Cardiac muscle cell (in vitro differentiated cells and primary cell): ENCODE measurements around the gene AADAC. TPM values are rescaled to one million over a fixed set of nuclear protein-coding genes. Genes with fewer than 3 reads are reported as not detected.
"Not testable (repeated sequence)": the region's sequence is repeated elsewhere in the genome, so short reads cannot be mapped to it uniquely, and the experiment has no call there.

Experiments used
- DNase-seq, 2 donors: peaks; one replicate each; pipeline versions ENCODE4 v3.0.0 to v3.0.0-alpha.2; 2010 to 2017; ENCODE audit warnings: low read depth in 1 of 2, low spot score in 1 of 2
- H3K27ac ChIP-seq: fragments of 200-600 bp; sonication (generic); 2 replicates; pipeline ENCODE4 v1.5.1; 2016
- H3K27me3 ChIP-seq: fragments of 200-600 bp; sonication (generic); 2 replicates; pipeline ENCODE4 v1.6.0; 2016; ENCODE audit warnings: control low read depth
- H3K36me3 ChIP-seq: fragments of 200-600 bp; sonication (generic); 2 replicates; pipeline ENCODE4 v1.5.1; 2016; ENCODE audit warnings: control low read depth
- H3K4me1 ChIP-seq: fragments of 200-600 bp; sonication (generic); 2 replicates; pipeline ENCODE4 v1.8.1; 2017; ENCODE audit warnings: low read depth, mild to moderate bottlenecking, mixed run types
- H3K4me3 ChIP-seq: fragments of 200-600 bp; sonication (generic); 2 replicates; pipeline ENCODE4 v1.5.1; 2016; ENCODE audit warnings: mild to moderate bottlenecking
- H3K9me3 ChIP-seq: fragments of 200-600 bp; sonication (generic); 2 replicates; pipeline ENCODE4 v1.5.1; 2017; ENCODE audit warnings: low read depth, mild to moderate bottlenecking, control low read depth
- CTCF ChIP-seq: IDR thresholded peaks from 2 replicates; pipeline ENCODE4 v1.5.1; 2012; ENCODE audit warnings: low read depth, mild to moderate bottlenecking, low read length
- polyA plus RNA-seq: library from polyadenylated mRNA; unstranded; fragments of >200 nt; fragmentation: Nextera tagmentation; extraction: Ambion mirVana; gene quantifications from 2 replicates; pipeline ENCODE4 v1.2.1, GENCODE V29; 2016
- total RNA-seq: library from RNA; depleted of rRNA; stranded (reverse); fragments of >200 nt; gene quantifications from 2 replicates; pipeline ENCODE4 v1.2.3, GENCODE V29; 2016

The AADAC gene
- total and polyA plus RNA-seq, 2 experiments from 2014 or later, result 0.12 TPM; not detected in 1

DNA sequence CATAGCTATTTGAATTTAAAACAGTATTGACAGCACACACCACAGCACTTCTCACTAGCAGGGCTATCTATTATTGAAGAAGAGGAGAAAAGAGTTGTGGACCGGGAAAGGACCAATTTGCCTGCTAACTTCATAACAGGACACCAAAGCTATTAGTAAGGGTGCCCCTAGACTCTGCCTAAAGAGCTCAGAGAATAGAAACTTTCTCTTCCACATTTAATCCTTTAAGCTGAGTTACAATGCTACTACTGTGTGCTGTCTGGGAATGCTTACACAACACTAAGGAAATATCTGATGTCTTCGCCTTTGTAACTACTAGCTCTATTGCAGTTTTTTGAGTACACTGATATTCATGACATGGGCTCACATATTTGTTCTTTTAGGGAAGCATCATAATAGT is 13.5 kb upstream of the AADAC start:
- Histone ChIP-seq H3K4me3 (no peak overlapping the region), H3K36me3 (no peaks in the 10 kb centered on the region), H3K27me3 (no peaks in the 10 kb centered on the region), H3K27ac (no peak overlapping the region), H3K9me3 (no peaks in the 10 kb centered on the region), H3K4me1 (no peaks in the 10 kb centered on the region)
- TF ChIP-seq CTCF, result no peak
- DNase-seq, result peak in 1 of 2 donors; percentile 42

DNA sequence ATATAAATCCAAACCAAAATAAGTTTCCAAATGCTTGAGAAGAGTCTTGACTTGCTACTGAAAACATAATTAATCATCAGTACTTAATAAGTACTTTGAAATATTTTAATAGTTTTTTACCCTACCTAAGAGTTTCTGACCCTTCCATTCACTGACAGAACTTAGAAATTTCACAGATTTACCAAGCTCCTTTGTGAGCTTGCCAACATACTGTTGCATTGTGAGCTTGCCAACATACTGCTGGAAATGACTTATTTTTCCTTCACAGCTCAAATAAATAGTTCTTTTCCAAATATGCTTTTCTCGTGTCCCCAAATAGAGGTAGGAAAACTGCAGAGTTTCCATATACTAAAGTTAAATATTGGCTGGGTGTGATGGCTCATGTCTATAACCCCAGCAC is 9.6 kb upstream of the AADAC start:
- H3K36me3 ChIP-seq, result no peaks in the 10 kb centered on the region
- H3K4me1 ChIP-seq, result no peaks in the 10 kb centered on the region
- DNase-seq, result peak in 1 of 2 donors; percentile 69
- H3K9me3 ChIP-seq, result no peaks in the 10 kb centered on the region
- no peak for TF ChIP-seq CTCF
- no peaks in the 10 kb centered on the region for H3K27me3 ChIP-seq
- H3K4me3 ChIP-seq, result no peak overlapping the region
- no peak overlapping the region for H3K27ac ChIP-seq

DNA sequence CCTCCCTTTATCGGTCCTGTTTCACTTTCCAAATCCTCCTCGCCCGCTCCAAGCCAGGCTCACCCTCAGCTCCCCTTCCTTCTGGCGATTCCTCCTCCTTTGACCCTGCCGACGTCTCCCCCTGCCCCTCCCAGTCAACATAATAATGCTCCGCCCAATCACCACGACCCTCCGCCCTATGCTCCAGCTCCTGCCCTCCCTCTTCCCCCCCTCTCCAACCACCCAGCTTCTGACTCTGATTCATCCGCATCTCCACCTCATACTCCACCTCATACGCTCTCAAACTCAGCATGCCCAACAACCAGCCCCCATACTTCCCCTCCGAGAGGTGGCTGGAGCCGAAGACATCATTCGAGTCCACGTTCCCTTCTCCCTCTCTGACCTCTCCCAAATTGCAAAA is 7.1 kb upstream of the AADAC start:
- Histone ChIP-seq H3K36me3 (no peaks in the 10 kb centered on the region), H3K4me3 (no peak overlapping the region), H3K27me3 (no peaks in the 10 kb centered on the region), H3K4me1 (no peaks in the 10 kb centered on the region), H3K27ac (no peak overlapping the region), H3K9me3 (no peaks in the 10 kb centered on the region)
- DNase-seq, result no peak
- no peak for TF ChIP-seq CTCF

DNA sequence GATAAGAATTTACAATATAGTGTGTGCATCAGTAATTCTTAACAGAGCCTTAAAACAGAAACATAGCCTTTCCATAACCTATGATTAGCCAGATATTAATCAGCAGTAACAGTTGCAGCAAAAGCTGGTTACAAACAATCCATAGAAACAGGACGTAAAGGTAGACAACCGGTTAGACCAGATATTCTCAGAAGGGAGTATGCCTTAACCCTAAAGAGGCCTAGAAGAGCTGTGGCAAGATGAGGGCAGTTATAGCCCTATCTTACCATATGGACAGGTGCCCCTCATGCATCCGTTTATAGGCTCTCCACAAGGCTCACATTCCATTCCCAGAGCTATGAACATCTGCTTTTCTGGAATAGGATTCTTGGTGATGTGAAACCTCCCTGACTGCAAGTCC is 5.0 kb upstream of the AADAC start:
- H3K27ac ChIP-seq, DNase-seq, H3K9me3 ChIP-seq, H3K27me3 ChIP-seq, H3K4me3 ChIP-seq, H3K36me3 ChIP-seq, H3K4me1 ChIP-seq: not testable (repeated sequence)

DNA sequence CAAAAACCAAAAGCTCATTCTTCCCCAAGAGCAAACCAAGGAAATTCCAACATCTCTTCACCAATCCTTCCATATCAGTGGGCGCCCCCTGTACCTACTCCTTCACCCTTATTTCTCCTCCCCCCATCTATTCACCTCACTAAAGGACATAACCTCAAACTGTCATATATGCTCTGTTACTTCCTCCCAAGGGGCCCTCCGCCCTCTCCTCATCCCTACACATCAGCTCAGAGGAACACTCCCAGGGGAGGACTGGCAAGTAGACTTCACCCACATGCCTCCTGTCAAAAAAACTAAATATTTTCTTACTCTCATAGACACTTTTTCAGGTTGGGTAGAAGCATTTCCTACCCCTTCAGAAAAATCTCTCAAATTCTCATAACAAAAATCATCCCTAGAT is 2.4 kb upstream of the AADAC start:
- H3K27ac ChIP-seq, result no peak overlapping the region
- no peaks in the 10 kb centered on the region for H3K9me3 ChIP-seq
- no peak for TF ChIP-seq CTCF
- no peaks in the 10 kb centered on the region for H3K27me3 ChIP-seq
- H3K4me1 ChIP-seq, result no peaks in the 10 kb centered on the region
- no peaks in the 10 kb centered on the region for H3K36me3 ChIP-seq
- DNase-seq, result no peak
- no peak overlapping the region for H3K4me3 ChIP-seq

- Histone ChIP-seq H3K27me3 (no peaks in the 10 kb centered on the region), H3K4me1 (no peaks in the 10 kb centered on the region), H3K36me3 (no peaks in the 10 kb centered on the region), H3K4me3 (no peak overlapping the region), H3K9me3 (no peaks in the 10 kb centered on the region), H3K27ac (no peak overlapping the region)
- no peak for DNase-seq
- TF ChIP-seq CTCF, result no peak
Observed at GRCh38 chr3:151814588-151814987, 672 bp downstream of the AADAC start.
